ENCODE results near the gene HAT1.

DNA sequence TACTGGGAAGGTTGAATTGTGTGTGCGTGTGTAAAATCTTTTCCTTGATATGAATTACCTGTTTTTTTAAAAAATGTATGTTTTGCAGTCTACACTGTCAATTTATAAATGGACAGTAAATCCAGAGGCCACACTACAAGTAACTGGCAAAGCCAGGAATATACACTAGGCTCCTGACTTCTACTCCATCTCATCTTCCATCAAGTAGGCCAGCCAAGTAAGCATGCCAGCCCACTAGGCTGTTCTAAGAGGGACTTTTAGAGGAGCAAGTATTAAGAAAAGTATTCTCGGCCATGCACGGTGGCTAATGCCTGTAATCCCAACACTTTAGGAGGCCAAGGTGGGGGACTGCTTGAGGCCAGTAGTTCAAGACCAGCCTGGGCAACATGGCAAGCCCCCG lies 64.5 kb downstream of the HAT1 start:
- TF ChIP-seq CTCF (IDR thresholded peaks at IDR 0.05) (no peak), POLR2A (IDR thresholded peaks at IDR 0.05) (no peak)
